IMR-90 (cell line): ENCODE data around the gene LEPR. TPM values are rescaled to one million over a fixed set of nuclear protein-coding genes. Genes with fewer than 3 reads are reported as not detected.

Source experiments
- ATAC-seq: fragments of 200-7000 bp; cut with Tn5 transposase; 2 replicates; pipeline ENCODE4 v1.9.1; 2020; ENCODE audit warnings: low read depth, mild to moderate bottlenecking, moderate library complexity
- BruUV-seq: library from RNA; stranded (reverse); fragments of 400-500 nt; replicated peaks from 2 replicates; lab custom pipeline; 2021; lab: Mats Ljungman, UMichigan
- CTCF ChIA-PET: fragments of 300-600 bp; formaldehyde crosslinking; extraction: SDS; loops from one replicate; lab custom pipeline; 2021; ENCODE audit warnings: antibody characterized with exemption; lab: Yijun Ruan, JAX
- POLR2A ChIA-PET: fragments of 300-600 bp; sonication (Branson Sonifier 250); formaldehyde crosslinking; loops from one replicate; lab custom pipeline; 2022; ENCODE audit warnings: antibody characterized with exemption; ENCODE audit not compliant: unreplicated experiment; lab: Charles Lee
- DNase-seq: peaks from one replicate; pipeline ENCODE4 v3.0.0; 2013
- H2AFZ ChIP-seq: replicated peaks from 2 replicates; pipeline ENCODE3; 2013; ENCODE audit warnings: low read length, mild to moderate bottlenecking; ENCODE audit not compliant: poor library complexity
- H2AK5ac ChIP-seq: 2 replicates; pipeline ENCODE4 v1.6.1; 2013; ENCODE audit warnings: low read depth, low read length, inconsistent platforms
- H2AK9ac ChIP-seq: replicated peaks from 2 replicates; pipeline ENCODE3; 2013; ENCODE audit warnings: mild to moderate bottlenecking, low read depth, low read length, moderate library complexity; ENCODE audit not compliant: poor library complexity
- H2BK120ac ChIP-seq: 2 replicates; pipeline ENCODE4 v1.6.1; 2013; ENCODE audit warnings: low read depth, low read length, inconsistent platforms
- H2BK15ac ChIP-seq: 3 replicates; pipeline ENCODE4 v1.6.1; 2013; ENCODE audit warnings: low read depth, low read length, inconsistent platforms
- H2BK20ac ChIP-seq: 2 replicates; pipeline ENCODE4 v1.6.1; 2013; ENCODE audit warnings: low read depth, mild to moderate bottlenecking, inconsistent platforms, low read length, moderate library complexity
- H2BK5ac ChIP-seq: 2 replicates; pipeline ENCODE4 v1.6.1; 2013; ENCODE audit warnings: mild to moderate bottlenecking, low read depth, low read length, inconsistent platforms; ENCODE audit not compliant: poor library complexity, severe bottlenecking
- H3K14ac ChIP-seq: replicated peaks from 2 replicates; pipeline ENCODE4 v1.6.1; 2013; ENCODE audit warnings: low read depth, low read length, inconsistent platforms
- H3K18ac ChIP-seq: 2 replicates; pipeline ENCODE4 v1.6.1; 2013; ENCODE audit warnings: low read depth, low read length, control low read depth
- H3K23ac ChIP-seq: 2 replicates; pipeline ENCODE4 v1.6.1; 2013; ENCODE audit warnings: low read depth, low read length, inconsistent platforms
- H3K27ac ChIP-seq: 2 replicates; pipeline ENCODE4 v1.5.1; 2013; ENCODE audit warnings: mild to moderate bottlenecking, control low read depth, low read length; ENCODE audit not compliant: insufficient read depth
- H3K27me3 ChIP-seq: 2 replicates; pipeline ENCODE4 v1.6.1; 2013; ENCODE audit warnings: low read length; ENCODE audit not compliant: control insufficient read depth, insufficient read depth
- H3K36me3 ChIP-seq: 2 replicates; pipeline ENCODE4 v1.6.1; 2013; ENCODE audit warnings: low read length, mixed read lengths; ENCODE audit not compliant: control insufficient read depth, insufficient read depth
- H3K4ac ChIP-seq: 2 replicates; pipeline ENCODE4 v1.6.1; 2013; ENCODE audit warnings: low read depth, low read length, inconsistent platforms
- H3K4me1 ChIP-seq: 2 replicates; pipeline ENCODE4 v1.6.1; 2013; ENCODE audit warnings: low read length, mixed read lengths; ENCODE audit not compliant: control insufficient read depth, insufficient read depth
- H3K4me2 ChIP-seq: 2 replicates; pipeline ENCODE4 v1.6.1; 2013; ENCODE audit warnings: low read depth, mild to moderate bottlenecking, control low read depth, low read length, moderate library complexity
- H3K4me3 ChIP-seq: 2 replicates; pipeline ENCODE4 v1.5.1; 2013; ENCODE audit warnings: low read depth, mild to moderate bottlenecking, control low read depth, low read length, moderate library complexity; ENCODE audit not compliant: insufficient read depth
- H3K56ac ChIP-seq: 2 replicates; pipeline ENCODE4 v1.6.1; 2013; ENCODE audit warnings: low read length, inconsistent platforms; ENCODE audit not compliant: insufficient read depth; ENCODE audit errors: extremely low read depth
- H3K79me1 ChIP-seq, 2 experiments: 2 replicates each; pipeline ENCODE4 v1.6.1; 2013; ENCODE audit warnings: low read length in 2 of 2, inconsistent platforms in 1 of 2, low read depth in 1 of 2
- H3K9ac ChIP-seq: 2 replicates; pipeline ENCODE4 v1.6.1; 2013; ENCODE audit warnings: low read depth, low read length, control low read depth
- H3K9me1 ChIP-seq: 2 replicates; pipeline ENCODE4 v1.6.1; 2013; ENCODE audit warnings: low read length, inconsistent platforms; ENCODE audit not compliant: insufficient read depth
- H3K9me3 ChIP-seq: 2 replicates; pipeline ENCODE4 v1.6.1; 2013; ENCODE audit warnings: low read length; ENCODE audit not compliant: control insufficient read depth, insufficient read depth
- H4K20me1 ChIP-seq: 2 replicates; pipeline ENCODE4 v1.6.1; 2013; ENCODE audit warnings: low read length, inconsistent platforms; ENCODE audit not compliant: insufficient read depth
- H4K5ac ChIP-seq: 2 replicates; pipeline ENCODE4 v1.6.1; 2013; ENCODE audit warnings: mild to moderate bottlenecking, low read depth, low read length, control low read depth
- H4K8ac ChIP-seq, 2 experiments: 2 replicates each; pipeline ENCODE4 v1.6.1; 2013; ENCODE audit warnings: low read depth in 2 of 2, low read length in 2 of 2, control low read depth in 1 of 2, inconsistent platforms in 1 of 2
- H4K91ac ChIP-seq: 2 replicates; pipeline ENCODE4 v1.6.1; 2013; ENCODE audit warnings: low read depth, low read length, inconsistent platforms; ENCODE audit not compliant: insufficient read depth
- BHLHE40 ChIP-seq: fragments of 150-350 bp; IDR thresholded peaks from 2 replicates; pipeline ENCODE4 v1.6.1; 2016; ENCODE audit warnings: mild to moderate bottlenecking, low read depth, low read length
- CEBPB ChIP-seq: IDR thresholded peaks from 2 replicates; pipeline ENCODE4 v1.6.1; 2012; ENCODE audit warnings: low read depth, low read length, improper control_type of control experiment
- CHD1 ChIP-seq: IDR thresholded peaks from 2 replicates; pipeline ENCODE4 v1.6.1; 2012; ENCODE audit warnings: low read depth, low read length, improper control_type of control experiment
- CTCF ChIP-seq: conservative IDR thresholded peaks from 2 replicates; pipeline ENCODE4 v1.5.1; 2012; ENCODE audit warnings: mild to moderate bottlenecking, low read depth, low read length, improper control_type of control experiment
- ELK1 ChIP-seq: fragments of 150-350 bp; IDR thresholded peaks from 2 replicates; pipeline ENCODE4 v1.6.1; 2016; ENCODE audit warnings: low read depth, mild to moderate bottlenecking, low read length, moderate library complexity, borderline replicate concordance
- FOS ChIP-seq: fragments of 150-350 bp; IDR thresholded peaks from 2 replicates; pipeline ENCODE4 v1.6.1; 2016; ENCODE audit warnings: low read depth, low read length
- MAFK ChIP-seq: IDR thresholded peaks from 2 replicates; pipeline ENCODE4 v1.6.1; 2012; ENCODE audit warnings: low read depth, low read length, improper control_type of control experiment
- MAZ ChIP-seq: IDR thresholded peaks from 2 replicates; pipeline ENCODE4 v1.6.1; 2012; ENCODE audit warnings: low read depth, mild to moderate bottlenecking, low read length, improper control_type of control experiment, moderate library complexity, borderline replicate concordance
- MXI1 ChIP-seq: IDR thresholded peaks from 2 replicates; pipeline ENCODE4 v1.6.1; 2012; ENCODE audit warnings: low read depth, mild to moderate bottlenecking, low read length, moderate library complexity, borderline replicate concordance
- NFE2L2 ChIP-seq: fragments of 150-350 bp; IDR thresholded peaks from 2 replicates; pipeline ENCODE4 v1.6.1; 2016; ENCODE audit warnings: low read depth, mild to moderate bottlenecking, low read length
- POLR2A ChIP-seq: IDR thresholded peaks from 2 replicates; pipeline ENCODE4 v1.6.1; 2012; ENCODE audit warnings: mild to moderate bottlenecking, low read depth, low read length
- RAD21 ChIP-seq: IDR thresholded peaks from 2 replicates; pipeline ENCODE4 v1.6.1; 2012; ENCODE audit warnings: low read length, improper control_type of control experiment
- RCOR1 ChIP-seq: IDR thresholded peaks from 2 replicates; pipeline ENCODE4 v1.6.1; 2012; ENCODE audit warnings: mild to moderate bottlenecking, low read length, improper control_type of control experiment; ENCODE audit not compliant: insufficient replicate concordance
- RFX5 ChIP-seq: IDR thresholded peaks from 2 replicates; pipeline ENCODE4 v1.8.0; 2012; ENCODE audit warnings: low read depth, mild to moderate bottlenecking, low read length, moderate library complexity
- SMC3 ChIP-seq: fragments of 150-350 bp; IDR thresholded peaks from 2 replicates; pipeline ENCODE4 v1.6.1; 2016; ENCODE audit warnings: low read depth, mild to moderate bottlenecking, antibody characterized with exemption, low read length, moderate library complexity
- USF2 ChIP-seq: fragments of 150-350 bp; IDR thresholded peaks from 2 replicates; pipeline ENCODE4 v1.6.1; 2017; ENCODE audit warnings: mild to moderate bottlenecking, antibody characterized with exemption, low read length, low read depth
- dilution Hi-C: fragments of 300-500 bp; cut with HindIII; formaldehyde crosslinking; loops from one replicate; pipeline ENCODE4 v1.14.3; 2018; ENCODE audit warnings: low sequenced_read_pairs; ENCODE audit not compliant: unreplicated experiment
- in situ Hi-C: fragments of 300-500 bp; cut with MboI; formaldehyde crosslinking; loops from 3 replicates; pipeline ENCODE4 v1.14.3; 2019; ENCODE audit warnings: low sequenced_read_pairs, inconsistent platforms, mixed read lengths
- intact Hi-C: fragments of 100-400 bp; cut with micrococcal nuclease; formaldehyde crosslinking; loops from 2 replicates; pipeline ENCODE4 v1.10.0; 2022
- polyA plus RNA-seq, 3 experiments: library from polyadenylated mRNA; depleted of rRNA; stranded (reverse); fragments of >200 nt; gene quantifications; 2 replicates each; pipeline ENCODE4 v1.2.3, GENCODE V29; 2012; ENCODE audit warnings: low replicate concordance in 1 of 3
- total RNA-seq: library from RNA; depleted of rRNA; stranded (reverse); fragments of >200 nt; gene quantifications from 2 replicates; pipeline ENCODE4 v1.2.3, GENCODE V29; 2012

Gene LEPR
- total and polyA plus RNA-seq, 2 of the 4 experiments (the other 2 are of a cell fraction): 2.1 to 8.8 TPM

- H3K4me2 ChIP-seq: no peak overlapping the region
- H3K27ac ChIP-seq: no peak overlapping the region
- H3K23ac ChIP-seq: no peak overlapping the region
- H4K8ac ChIP-seq: no peak overlapping the region
- intact Hi-C loops: no loop called here
- no peak overlapping the region for H3K18ac ChIP-seq
- ChIA-PET POLR2A (no interaction called here), CTCF (interaction anchor here (1.0 kb wide), 1 partner anchor 8 kb away, joined by 3 read pairs; no protein-coding TSS in a partner anchor)
- no peaks in the 10 kb centered on the region for H3K4me1 ChIP-seq
- no peak overlapping the region for H3K14ac ChIP-seq
- H4K5ac ChIP-seq: no peak overlapping the region
- no peak overlapping the region for H3K56ac ChIP-seq
- H2AK9ac ChIP-seq: no peak overlapping the region
- no peak overlapping the region for H3K4me3 ChIP-seq
- H3K9me3 ChIP-seq: no peaks in the 10 kb centered on the region
- dilution Hi-C loops: no loop called here
- no peak for DNase-seq
- in situ Hi-C loops: no loop called here
- H3K9me1 ChIP-seq: no peaks in the 10 kb centered on the region
- ATAC-seq: no peak
- no TSS peak for BruUV-seq
- TF ChIP-seq NFE2L2: no peak
- no peak for TF ChIP-seq RFX5
- TF ChIP-seq CTCF: no peak
- TF ChIP-seq POLR2A: no peak
- TF ChIP-seq MAZ: no peak
- no peak for TF ChIP-seq FOS
- no peak for TF ChIP-seq USF2
- no peak for TF ChIP-seq CHD1
- no peak for TF ChIP-seq MXI1
- no peak for TF ChIP-seq RAD21
- TF ChIP-seq CEBPB: no peak
- no peak for TF ChIP-seq ELK1
- no peak for TF ChIP-seq RCOR1
- TF ChIP-seq BHLHE40: no peak
- no peak for TF ChIP-seq SMC3
- no peak for TF ChIP-seq MAFK
- no peak overlapping the region for H2BK5ac ChIP-seq
- H2BK15ac ChIP-seq: no peak overlapping the region
- no peak overlapping the region for H4K91ac ChIP-seq
- no peaks in the 10 kb centered on the region for H3K27me3 ChIP-seq
- H3K36me3 ChIP-seq: no peaks in the 10 kb centered on the region
- no peak overlapping the region for H2AK5ac ChIP-seq
- H2BK20ac ChIP-seq: no peak overlapping the region
- H2AFZ ChIP-seq: no peak overlapping the region
- no peak overlapping the region for H3K9ac ChIP-seq
- H4K20me1 ChIP-seq: no peaks in the 10 kb centered on the region
- no peak overlapping the region for H3K4ac ChIP-seq
- H3K79me1 ChIP-seq: no peaks in the 10 kb centered on the region
- H2BK120ac ChIP-seq: no peak overlapping the region
Observed at GRCh38 chr1:65457868-65458267, 37.4 kb downstream of the LEPR start.
